Left ventricle myocardium superior (tissue), 1 donor: ENCODE data around the gene C10orf143. TPM values are rescaled to one million over a fixed set of nuclear protein-coding genes. Genes with fewer than 3 reads are reported as not detected.
"Not testable (repeated sequence)": the region's sequence is repeated elsewhere in the genome, so short reads cannot be mapped to it uniquely, and the experiment has no call there.

Source experiments
- ATAC-seq: fragments of 200-7000 bp; cut with Tn5 transposase; one replicate; pipeline ENCODE4 v1.9.1; 2020; ENCODE audit warnings: mild to moderate bottlenecking, moderate library complexity
- DNase-seq: peaks from one replicate; pipeline ENCODE4 v3.0.0-alpha.2; 2020
- intact Hi-C: fragments of 100-400 bp; cut with micrococcal nuclease; formaldehyde crosslinking; loops from one replicate; pipeline ENCODE4 v1.11.0; 2022
- total RNA-seq: library from RNA; stranded (reverse); fragmentation: NEBNext Ultra II Directional; extraction: Animal tissue kit (Norgen Biotek cat#: 25700); gene quantifications from one replicate; pipeline ENCODE4 v1.2.1, GENCODE V29; 2021
- donor health status: DM: no; HTN: yes; CAD: no; lungs with severe emphysema.

C10orf143 gene
- total RNA-seq, 1 donor from 2014 or later: 1.3 TPM

DNA sequence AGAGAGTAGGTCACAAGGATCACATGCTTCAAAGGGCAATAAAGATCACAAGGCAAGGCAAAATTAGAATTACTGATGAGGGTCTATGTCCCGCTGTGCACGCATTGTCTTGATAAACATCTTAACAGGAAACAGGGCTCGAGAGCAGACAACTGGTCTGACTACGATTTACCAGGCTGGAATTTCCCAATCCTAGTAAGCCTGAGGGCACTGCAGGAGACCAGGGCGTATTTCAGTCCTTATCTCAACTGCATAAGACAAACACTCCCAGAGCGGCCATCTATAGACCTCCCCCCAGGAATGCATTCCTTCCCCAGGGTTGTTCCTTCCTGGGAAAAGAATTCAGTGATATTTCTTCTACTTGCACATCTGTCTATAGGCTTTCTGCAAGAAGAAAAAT, 6.9 kb upstream of the C10orf143 start:
- intact Hi-C loops: not testable (repeated sequence)

DNA sequence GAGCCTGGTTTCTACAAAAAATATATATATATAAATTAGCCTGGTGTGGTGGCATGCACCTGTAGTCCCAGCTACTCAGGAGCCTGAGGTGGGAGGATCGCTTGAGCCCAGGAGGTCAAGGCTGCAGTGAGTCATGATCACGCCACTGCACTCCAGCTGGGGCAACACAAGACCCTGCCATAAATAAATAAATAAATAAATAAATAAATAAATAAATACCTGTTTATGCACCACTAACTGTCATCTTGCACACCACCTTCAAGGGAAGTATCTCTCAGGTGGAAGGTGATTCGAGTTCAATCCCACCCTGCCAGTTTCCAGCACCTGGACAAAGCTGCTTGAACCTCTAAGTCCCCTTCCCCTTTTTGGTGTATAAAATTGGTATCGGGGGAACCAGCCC, 6.3 kb upstream of the C10orf143 start:
- intact Hi-C loops, ATAC-seq, DNase-seq: not testable (repeated sequence)

More for the DNA sequence above, 6.9 kb upstream of the C10orf143 start:
- DNase-seq, ATAC-seq: not testable (repeated sequence)

DNA sequence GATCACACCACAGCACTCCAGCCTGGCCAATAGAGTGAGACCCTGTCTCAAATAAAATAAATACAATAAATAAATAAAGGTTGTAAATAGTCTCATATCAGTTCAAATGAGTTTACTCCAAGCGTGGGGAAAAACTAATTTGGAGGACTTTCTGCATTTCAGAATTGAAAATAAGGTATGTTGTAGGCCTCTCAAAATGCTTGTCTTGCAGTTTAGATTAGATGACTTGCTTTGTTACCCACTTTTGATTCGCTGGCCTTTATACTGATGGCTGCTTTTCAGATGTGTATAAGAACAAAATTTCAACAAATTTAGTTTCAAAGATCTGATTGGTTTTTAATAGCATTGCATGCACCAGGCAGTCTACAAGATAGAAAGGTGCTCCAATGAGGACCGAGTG, 2.2 kb upstream of the C10orf143 start:
- no peak for ATAC-seq
- intact Hi-C loops: no loop called here
- no peak for DNase-seq

DNA sequence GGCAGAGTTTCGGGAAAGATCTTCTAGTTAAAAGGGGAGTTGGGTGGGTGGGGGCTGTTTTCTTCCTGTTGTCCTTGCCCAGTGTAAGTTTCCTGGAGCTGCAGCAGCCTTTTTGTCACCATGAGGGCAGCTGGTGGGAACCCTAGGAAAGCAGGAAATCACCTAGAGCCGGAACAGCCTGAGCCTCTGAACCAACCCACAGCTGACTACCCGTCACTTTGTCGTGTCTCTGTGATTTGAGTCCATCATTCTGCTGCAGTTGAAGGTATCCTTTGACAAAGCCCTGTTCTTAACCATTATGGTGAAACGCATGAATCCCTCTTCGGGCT, 1.2 kb upstream of the C10orf143 start:
- ATAC-seq: no peak
- DNase-seq: no peak
- intact Hi-C loops: loop anchor here (2.0 kb wide), 1 partner anchor 25 kb away; the partner anchor contains the start of gene GLRX3

DNA sequence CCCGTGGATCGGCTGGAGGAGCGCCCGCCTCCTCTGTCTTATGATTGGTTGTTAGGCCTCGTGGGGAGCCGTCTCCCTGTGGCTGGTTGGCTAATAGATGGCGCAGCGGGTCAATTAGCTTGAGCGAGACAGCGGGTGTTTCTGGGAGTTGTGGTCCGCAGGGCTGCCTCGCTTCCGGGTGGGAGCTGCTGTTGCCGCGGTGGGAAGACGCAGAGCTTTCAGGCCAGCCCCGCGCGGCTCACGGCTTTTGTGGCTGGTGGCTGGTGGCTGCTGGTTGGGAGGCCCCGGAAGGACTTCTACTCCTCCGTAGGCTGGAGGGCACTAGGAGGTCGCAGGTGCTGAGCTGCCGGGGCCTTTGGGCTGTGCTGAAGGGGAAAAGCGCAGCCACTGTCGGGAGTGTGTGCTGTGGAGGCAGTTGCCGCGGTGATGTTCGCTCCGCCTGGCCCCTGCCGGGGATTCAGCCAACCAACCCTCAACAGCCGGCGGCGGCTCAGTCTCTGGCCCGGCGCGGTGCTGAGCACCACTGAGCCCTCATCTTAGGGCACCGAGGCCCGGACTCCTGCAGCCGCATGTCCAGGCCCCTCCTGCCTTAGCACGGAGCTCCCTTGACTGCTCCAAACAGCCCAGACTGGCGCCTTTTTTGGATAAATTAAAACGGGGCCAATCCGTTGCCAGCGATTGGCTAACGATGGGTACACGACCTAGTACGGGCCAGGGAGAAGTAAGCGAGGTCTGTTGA, 652 bp upstream of the C10orf143 start:
- intact Hi-C loops: loop anchor here (2.0 kb wide), 1 partner anchor 26 kb away; the partner anchor contains the start of gene GLRX3
- DNase-seq (peak; percentile 96), ATAC-seq (peak; percentile 93)

DNA sequence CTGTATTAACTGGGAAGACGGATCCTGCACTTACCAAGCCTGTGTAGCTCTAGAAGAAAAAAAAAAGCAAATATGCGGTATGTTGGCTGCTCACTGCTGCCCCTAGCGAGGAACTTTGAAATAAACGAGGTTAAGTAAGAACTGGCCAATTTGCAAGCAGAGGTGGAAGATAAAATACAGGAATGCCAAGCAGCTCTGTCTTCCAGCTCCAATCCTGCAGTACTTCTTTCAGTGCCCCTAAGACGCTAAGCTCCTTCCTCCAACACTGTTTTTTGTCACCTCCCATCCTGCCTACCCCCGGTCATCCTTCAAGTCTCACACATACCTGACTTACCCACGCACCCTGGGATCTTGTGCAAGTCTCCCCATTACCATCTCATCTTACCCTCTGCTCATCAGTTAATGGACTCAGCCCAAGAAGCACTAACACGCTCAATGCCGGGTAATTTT, 809 bp downstream of the C10orf143 start:
- peak; percentile 39 for DNase-seq
- intact Hi-C loops: loop anchor here (2.0 kb wide), 1 partner anchor 27 kb away; the partner anchor contains the start of gene GLRX3
- peak; percentile 33 for ATAC-seq

DNA sequence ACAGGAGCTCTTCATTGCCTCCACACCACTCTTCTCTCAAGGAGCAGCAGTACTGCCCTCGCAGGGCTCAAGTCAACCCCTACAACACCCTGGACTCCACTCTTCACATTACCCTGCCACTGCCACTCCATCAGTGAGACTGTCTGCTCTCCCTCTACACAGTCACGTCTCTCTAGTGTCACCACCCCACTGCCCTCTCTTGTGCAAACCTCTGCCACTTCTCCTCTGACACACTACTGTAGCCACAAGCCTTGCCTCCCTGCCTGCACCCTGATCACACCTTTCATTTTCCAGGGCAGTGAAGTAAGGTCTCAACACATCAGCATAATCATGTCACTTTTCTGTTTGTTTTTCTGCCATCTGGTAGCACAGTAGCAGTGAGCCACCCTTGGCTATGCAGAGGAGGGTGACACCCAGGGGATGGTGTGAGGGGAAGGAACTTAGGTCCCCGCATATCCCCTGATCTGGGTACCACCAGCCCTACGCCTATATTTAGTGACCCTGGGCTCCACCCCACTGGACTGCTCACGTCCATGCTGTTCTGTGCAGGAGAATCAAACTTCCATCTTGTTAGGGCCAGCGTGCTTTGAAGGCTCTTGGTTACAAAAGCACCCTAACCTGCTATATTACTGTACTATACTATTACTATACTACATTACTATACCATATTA, 1.6 kb downstream of the C10orf143 start:
- DNase-seq (no peak), ATAC-seq (no peak)
- intact Hi-C loops: no loop called here

DNA sequence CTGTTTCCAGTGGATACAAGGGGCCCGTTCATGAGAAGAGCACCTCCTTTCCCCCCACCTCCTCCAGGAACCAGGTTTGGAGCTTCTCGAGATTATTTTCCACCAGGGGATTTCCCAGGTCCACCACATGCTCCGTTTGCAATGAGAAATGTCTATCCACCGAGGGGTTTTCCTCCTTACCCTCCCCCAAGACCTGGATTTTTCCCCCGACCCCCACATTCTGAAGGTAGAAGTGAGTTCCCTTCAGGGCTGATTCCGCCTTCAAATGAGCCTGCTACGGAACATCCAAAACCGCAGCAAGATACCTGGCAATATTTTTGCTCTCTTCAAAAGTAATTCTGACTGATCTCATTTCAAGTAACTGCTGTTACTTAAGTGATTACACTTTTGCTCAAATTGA, 2.5 kb downstream of the C10orf143 start:
- ATAC-seq, intact Hi-C loops, DNase-seq: not testable (repeated sequence)

DNA sequence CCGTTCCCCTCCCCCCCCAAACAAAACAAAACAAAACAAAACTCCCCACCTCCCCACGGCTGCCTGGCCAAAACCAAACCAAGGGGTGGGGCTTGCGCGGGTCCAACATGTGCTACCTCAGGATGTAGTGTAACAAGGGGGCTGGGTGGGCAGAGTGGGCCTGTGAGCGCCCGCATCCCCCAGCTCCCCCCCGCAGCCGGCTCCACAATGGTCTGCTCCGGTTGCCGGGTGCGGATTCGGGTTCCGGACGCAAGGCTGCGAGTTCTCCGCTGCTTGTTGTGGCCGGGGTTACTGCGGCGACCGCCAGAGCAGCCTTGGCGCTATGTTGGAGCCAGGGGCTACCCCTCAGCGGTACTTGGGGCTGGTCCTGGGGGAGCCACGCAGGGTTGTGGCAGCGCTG, 4.9 kb downstream of the C10orf143 start:
- intact Hi-C loops: no loop called here
- DNase-seq (no peak), ATAC-seq (no peak)

DNA sequence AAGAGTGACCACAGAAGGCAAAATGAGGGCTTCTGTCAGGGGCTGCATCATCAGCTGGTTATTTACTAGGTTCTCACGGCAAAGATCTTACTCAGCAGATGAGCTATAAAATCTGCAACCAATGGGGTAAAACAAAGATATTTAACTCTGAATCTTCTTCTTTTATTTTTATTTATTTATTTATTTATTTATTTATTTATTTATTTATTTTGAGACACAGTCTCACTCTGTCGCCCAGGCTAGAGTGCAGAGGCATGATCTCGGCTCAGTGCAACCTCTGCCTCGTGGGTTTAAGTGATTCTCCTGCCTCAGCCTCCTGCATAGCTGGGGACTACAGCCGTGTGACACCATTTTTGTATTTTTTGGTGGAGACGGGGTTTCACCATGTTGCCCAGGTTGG, 11.3 kb downstream of the C10orf143 start:
- intact Hi-C loops: no loop called here
- no peak for ATAC-seq

DNA sequence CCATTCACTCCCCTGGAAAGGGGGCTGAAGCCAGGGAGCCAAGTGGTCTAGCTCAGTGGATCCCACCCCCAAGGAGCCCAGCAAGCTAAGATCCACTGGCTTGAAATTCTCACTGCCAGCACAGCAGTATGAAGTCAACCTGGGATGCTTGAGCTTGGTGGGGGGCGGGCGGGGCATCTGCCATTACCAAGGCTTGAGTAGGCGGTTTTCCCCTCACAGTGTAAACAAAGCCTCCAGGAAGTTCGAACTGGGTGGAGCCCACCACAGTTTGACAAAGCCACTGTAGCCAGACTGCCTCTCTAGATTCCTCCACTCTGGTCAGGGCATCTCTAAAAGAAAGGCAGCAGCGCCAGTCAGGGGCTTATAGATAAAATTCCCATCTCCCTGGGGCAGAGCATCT, 20.1 kb downstream of the C10orf143 start:
- DNase-seq, ATAC-seq, intact Hi-C loops: not testable (repeated sequence)

More for the DNA sequence above, 11.3 kb downstream of the C10orf143 start:
- no peak for DNase-seq

DNA sequence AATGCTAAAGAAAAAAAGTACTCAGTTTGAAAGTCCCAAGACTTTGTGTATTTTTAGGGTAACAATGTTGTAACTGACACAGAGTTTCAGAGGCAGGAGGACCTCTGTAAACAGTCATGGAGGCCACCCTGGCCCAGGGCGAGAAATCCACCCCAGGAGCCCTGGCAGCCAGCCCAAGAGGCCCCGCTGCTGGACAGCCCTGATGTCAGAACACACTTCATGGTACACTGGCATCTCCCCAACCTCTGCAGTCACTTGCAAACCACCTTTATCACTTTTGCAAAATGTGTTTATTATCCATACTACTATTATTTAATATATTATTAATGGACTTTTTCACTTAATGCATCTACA, 30.2 kb downstream of the C10orf143 start:
- DNase-seq: no peak
- intact Hi-C loops: no loop called here
- no peak for ATAC-seq

DNA sequence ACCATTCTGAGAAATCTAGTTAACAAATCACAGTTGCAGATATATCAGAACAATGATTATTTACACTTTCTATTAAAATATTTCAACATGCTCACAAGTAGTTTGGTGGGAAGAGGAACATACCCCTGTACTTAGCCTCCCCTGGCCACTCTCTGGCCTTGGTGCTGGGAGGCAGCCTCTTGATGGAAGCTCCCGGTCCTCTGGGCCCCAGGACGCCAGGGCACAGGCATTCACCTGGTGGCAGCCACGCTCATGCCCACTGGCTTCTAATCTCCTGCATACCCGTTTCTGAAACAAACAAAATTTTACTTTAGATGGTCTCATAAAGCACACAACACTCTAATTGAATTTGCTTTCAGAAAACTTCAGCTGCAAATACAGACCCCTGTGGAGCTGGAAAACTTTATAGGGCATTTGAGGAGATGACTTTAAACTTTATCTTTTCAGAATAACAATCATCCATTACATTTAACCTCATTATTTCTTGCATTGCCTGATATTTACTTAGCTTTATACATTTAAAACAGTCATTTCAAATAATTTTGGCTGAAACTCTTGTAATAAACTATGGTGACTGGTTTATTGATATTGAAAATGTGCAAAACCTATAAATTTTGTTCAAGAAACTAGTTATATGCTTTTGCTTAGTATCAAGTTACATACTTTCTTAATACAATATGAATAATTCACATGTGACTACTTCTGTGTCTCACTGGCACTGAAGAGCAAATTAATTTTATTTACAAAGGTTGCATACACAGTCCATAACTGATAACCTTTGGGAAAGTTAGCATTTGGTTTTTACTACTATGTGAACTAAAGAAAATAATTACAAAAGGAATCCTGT, 30.8 kb downstream of the C10orf143 start:
- DNase-seq (no peak), ATAC-seq (no peak)
- intact Hi-C loops: no loop called here

DNA sequence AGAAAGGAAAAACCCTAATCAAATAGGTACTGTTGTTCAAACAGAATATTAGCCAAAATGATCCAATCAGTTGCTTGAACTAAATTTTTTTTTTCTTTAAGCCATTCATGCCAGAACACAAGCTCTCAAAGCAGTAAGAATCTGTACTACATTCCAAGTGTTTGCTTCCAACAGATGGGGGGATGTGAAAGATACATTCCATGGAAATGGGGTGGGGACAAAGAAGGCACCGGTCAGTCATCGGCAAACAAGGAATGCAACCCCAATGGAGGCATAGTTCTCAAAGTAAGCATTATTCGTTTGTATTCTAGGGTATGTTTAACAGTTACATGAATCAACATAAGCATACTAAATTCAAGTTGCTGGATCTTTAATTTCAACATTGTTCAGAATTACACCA, 32.5 kb downstream of the C10orf143 start:
- intact Hi-C loops: no loop called here
- no peak for ATAC-seq

DNA sequence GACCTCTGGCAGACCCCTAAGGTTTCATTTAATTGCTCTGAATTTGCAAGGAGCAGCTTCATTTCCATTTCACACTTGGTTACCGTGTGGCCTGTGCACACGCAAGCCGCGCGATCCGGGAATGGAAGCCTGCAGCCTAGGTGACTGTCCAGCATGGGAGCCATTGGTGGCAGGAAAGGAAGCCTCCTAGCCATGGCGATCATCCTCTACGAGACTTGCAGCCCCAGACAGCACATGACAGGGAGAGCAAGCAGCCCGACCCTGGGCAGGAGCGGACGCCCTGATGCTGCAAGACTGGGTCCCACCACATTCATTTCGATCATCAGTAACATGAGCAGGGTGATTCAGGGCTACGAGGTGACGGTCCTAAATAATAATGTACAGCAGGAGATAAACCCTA, 33.9 kb downstream of the C10orf143 start:
- intact Hi-C loops: no loop called here
- DNase-seq: no peak
- no peak for ATAC-seq

More for the DNA sequence above, 32.5 kb downstream of the C10orf143 start:
- no peak for DNase-seq

DNA sequence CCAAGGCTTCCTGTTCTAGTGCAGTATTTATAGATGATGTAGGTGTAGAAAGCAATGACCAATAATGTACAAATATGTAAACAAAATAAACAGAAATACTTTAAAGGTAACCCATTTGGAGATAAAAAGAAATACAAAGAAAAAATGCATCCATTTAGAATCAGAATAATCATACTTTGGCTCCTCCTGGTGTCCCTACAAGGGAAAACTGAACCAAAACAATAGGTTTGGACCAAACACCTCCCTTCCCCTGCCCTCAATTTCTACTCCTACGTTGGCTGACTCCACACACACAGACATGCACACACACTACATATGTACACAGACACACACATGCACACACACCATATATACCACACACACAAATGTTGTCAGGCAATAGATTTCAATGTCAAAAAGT, 36.0 kb downstream of the C10orf143 start:
- DNase-seq (no peak), ATAC-seq (no peak)
- intact Hi-C loops: no loop called here

DNA sequence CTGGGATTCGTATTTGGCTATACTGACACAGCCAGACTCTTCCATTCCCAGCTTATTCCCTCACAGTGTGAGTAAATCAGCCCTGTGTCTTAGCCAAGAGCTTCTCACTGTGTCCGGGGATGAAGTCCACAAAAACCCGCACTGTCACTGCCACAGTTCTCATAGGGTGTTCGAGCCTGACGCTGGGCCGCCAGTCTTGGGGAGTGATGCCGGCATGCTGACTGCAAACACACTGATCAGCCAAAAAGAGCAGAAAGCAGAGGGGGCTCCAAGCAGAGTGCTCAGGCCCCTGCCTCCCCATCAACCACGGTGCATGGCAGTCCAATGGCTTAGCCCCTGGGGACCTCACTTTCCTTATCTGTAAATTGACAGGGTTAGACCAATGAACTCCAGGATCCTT, 36.7 kb downstream of the C10orf143 start:
- intact Hi-C loops: no loop called here
- ATAC-seq (no peak), DNase-seq (no peak)

DNA sequence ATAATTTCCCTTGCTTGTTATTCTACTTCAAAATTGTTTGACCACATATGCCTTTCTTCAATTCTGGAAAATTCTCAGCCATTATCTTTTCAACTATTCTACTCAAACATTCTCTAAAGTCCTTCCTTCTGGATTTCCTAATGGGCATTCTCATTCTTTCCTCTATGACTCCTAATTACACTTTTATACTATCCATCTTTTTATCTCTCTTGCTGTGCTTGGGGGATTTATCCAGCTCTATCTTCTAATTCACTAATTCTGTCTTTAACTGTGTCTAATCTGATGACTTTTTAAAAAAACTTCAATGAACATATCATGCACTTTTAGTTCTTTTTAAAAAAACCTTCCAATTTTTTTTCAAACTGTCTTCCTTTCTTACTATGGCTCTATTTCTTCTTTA, 38.4 kb downstream of the C10orf143 start:
- intact Hi-C loops: no loop called here
- no peak for DNase-seq
- ATAC-seq: no peak

DNA sequence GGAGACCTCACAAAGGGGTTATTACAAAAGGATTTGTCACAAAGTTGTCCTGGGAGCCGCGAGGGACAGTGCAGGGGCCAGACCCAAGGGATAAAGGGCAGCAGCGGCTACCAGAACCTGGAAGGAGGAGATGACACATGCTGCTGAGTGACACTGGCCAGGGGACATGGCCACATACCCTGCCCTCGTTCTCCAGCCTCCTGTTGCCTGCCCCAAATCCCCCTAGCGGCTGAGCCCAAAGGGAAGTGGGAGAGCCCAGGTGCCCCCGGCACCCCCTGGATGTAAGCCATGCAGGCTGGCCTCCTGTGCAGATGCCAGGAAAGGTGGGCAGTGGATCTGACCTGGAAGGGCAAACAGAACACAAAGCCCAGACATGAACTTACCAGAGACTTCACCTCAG, 42.7 kb downstream of the C10orf143 start:
- no peak for ATAC-seq
- DNase-seq: no peak
- intact Hi-C loops: no loop called here

DNA sequence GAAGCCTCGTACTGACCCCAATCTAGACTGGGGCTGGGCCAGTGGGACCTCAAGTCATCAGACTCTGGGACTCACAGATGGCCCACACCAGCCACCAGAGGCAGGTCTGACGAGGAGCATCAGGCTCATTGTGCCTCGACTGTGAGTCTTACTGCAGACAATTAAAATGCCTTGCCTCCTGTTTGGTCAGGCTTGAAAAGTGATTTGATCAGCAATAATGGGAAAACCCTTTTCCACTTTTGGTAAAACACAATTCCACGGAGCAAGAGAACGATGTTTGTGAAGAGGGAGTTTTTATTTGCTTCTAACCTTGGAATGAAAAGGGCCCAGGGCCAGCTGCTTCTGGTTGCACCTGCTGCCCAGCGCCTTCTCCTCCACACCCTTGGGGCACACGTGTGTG, 43.9 kb downstream of the C10orf143 start:
- DNase-seq (no peak), ATAC-seq (no peak)
- intact Hi-C loops: no loop called here
